Activated CD4-positive, alpha-beta T cell treated with anti-CD3 and anti-CD28 coated beads for 48 hours (primary cell): ENCODE data around the gene PTGFRN.

ENCODE experiments used
- DNase-seq: peaks from one replicate; pipeline ENCODE4 v3.0.0-alpha.2; 2020

PTGFRN gene

DNA sequence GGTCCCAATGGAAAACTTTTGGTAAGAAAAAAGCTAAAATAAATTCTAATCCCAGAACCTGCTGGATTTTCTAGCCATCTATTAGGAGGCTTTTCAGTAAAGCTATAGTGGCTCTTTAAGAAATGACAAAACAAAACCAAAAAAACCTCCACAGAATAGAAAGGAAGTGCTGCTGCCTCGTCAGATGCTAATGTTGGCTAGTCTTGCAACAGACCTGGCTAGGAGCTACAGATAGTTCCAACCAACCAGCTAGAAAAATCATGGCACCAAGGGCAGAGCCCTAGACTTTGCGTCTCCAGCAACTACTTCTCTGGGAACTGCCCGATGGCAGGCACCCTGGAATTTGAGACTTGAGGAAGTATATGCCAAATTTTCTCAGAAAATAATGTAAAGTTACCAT is 99.4 kb downstream of the PTGFRN start:
- no peak for DNase-seq

DNA sequence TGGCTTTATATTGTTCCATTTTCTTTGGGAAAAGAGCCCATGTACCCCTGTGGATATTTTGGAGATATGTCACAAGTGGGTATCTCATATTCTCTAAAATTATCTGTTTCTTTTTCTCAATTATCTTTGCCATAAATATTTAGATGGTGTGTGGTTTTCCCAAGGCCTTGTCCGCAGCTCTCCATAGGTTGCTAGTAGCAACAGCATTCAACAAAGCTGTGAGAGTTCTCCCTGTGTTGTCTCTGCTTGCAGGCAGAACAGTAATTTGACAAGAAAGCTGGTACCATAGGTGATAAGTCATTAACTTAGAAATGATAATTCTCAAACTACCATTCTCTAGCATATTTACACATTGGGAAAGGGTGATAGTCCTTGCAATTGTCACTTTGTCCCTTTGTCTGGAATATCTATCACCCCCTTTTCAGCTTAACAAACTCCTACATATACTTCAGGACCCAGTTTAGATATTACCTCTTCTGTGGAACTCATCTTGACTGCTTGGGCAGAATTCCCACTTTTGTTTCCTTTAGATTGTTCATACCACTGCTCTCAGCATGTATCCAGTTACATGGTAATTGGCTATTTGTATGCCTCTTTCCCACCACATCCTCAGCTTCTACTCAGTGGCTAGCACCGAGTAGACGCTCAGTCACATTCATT is 100.7 kb downstream of the PTGFRN start:
- no peak for DNase-seq

DNA sequence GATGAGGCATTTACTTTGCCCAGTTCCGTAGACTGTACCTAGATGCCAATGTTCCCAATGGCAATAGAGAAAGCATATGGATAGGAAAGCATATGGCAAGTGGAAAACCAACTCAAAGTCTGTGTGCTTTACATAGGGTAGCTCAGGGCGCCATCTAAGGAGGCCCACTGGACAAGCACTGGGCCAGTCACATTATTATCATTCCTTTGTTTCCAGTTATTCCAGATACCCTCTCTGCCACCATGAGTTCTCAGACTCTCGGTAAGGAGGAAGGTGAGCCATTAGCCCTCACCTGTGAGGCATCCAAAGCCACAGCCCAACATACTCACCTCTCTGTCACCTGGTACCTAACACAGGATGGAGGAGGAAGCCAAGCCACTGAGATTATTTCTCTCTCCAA is 101.6 kb downstream of the PTGFRN start:
- no peak for DNase-seq

DNA sequence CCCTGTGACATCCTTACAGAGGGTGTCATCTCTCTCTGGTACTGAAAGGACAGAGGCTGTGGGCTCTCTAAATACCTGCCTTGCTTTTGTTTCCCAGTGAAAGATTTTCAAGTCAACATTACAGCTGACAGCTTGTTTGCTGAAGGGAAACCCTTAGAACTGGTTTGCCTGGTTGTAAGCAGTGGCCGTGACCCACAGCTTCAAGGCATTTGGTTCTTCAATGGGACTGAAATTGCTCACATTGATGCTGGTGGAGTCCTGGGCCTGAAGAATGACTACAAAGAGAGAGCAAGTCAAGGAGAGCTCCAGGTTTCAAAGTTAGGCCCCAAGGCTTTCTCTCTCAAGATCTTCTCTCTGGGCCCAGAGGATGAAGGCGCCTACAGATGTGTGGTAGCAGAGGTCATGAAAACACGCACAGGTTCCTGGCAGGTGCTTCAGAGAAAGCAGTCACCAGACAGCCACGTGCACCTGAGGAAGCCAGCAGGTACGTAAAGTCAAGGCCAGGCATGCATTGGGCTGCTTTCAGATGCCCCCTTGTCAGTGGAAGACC is 103.7 kb downstream of the PTGFRN start:
- DNase-seq, result no peak

DNA sequence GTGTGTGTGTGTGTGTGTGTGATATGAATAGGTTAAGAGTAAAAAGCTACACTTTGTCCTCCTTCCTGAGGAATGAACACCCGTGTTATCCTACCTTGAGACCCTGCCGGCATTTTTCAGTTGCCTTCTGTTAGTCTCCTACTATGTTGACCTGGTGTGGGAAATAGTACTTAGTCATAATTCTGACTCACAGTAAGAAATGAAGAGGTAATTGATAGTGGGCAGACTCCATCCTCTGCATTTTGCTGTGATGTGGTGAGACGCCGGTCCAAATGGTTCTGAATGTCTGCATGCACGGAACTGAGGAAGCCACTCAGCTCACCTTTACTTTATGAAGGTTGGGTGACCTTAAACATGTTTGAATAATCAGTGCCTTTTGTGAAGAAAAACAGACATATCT is 104.5 kb downstream of the PTGFRN start:
- DNase-seq, result no peak

DNA sequence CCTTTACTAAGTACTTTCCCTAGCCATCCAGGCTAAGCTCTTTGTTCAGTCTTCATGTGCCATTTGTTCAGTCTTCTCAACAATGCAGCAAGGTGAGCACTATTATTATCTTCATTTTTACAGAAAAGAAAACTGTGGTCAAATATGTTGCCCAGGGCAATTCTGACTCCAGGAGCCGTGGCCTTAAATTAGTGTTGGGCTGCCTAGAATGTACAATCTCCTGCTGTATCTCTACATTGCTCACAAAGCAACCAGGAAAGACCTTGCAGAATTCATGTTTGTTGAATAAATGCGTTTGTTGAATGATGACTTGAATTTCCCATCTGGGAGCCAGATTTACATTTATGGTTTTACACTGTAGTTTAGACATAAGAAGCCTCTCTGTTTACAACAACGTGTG is 106.0 kb downstream of the PTGFRN start:
- DNase-seq, result no peak

DNA sequence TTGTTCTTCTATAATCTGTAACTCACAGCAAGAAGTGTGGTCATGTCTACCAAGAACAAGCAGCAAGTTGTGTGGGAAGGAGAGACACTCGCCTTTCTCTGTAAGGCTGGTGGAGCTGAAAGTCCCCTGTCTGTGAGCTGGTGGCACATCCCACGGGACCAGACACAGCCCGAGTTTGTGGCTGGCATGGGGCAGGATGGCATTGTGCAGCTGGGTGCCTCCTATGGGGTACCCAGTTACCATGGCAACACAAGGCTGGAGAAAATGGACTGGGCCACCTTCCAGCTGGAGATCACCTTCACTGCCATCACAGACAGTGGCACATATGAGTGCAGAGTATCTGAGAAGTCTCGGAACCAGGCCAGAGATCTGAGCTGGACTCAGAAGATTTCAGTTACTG is 107.3 kb downstream of the PTGFRN start:
- DNase-seq, result no peak

DNA sequence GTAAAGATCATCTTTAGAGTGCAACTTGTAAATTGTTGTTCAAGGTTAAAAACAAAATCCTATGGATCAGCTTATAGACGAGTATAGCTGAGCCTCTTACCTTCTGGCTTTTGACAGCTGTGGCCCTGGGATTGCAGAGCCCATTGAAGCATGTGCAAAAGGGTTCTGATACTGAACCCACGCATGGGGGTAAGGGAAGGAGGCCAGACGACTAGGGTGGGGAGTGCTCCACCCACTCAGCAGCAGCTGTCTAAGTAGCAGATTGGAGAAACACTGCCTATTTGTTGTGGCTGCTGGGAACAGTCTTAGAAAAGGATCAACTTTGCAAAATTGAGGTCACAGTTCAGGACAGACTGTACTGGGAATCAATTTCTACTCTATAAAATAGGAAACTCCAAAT is 107.9 kb downstream of the PTGFRN start:
- DNase-seq, result no peak

DNA sequence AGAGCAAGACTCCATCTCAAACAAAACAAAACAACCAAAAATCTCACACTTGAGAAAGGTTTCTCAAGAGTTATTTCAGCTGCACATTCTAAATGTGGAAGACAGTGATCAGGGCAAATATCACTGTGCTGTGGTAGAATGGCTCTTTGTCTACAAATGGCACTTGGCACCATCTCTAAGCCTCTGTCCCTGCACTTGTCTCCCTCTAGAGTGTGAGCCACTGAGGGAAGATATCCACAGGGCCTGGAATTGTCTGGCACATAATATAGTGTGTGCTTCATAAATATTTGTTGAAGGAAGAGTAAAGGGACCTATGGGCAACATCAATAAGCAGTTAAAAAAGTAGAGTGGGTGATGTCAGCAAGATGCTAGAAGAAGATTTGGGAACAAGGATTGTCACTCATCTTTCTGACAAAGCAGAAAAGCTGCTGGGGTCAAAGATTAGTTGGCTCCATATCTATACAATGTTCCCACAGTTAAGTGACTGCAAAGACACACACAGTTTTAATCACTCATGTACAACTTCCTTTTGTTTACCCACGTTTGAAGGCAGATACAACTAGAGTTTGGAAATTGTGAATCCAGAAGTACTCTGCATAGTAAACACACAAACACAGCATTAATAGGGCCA is 110.9 kb downstream of the PTGFRN start:
- no peak for DNase-seq

DNA sequence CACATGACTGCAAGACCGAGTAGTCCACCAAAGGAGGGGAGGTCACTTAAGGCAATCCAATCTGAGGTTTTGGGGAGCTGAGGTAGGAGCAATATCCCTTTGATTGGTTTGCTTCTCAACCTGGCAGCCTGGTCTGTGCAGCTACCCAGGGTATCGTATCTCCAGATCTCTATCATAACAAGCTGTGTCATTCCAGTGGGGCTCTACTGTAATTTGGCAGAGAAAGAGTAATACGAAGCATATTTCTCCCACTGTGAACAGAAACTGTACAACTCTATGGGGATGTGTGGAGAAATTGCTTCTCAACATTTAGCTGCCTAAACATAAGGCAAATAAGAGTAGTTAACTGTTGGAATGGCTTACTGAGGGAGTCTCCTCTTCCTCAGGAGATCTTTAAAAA is 112.4 kb downstream of the PTGFRN start:
- no peak for DNase-seq

DNA sequence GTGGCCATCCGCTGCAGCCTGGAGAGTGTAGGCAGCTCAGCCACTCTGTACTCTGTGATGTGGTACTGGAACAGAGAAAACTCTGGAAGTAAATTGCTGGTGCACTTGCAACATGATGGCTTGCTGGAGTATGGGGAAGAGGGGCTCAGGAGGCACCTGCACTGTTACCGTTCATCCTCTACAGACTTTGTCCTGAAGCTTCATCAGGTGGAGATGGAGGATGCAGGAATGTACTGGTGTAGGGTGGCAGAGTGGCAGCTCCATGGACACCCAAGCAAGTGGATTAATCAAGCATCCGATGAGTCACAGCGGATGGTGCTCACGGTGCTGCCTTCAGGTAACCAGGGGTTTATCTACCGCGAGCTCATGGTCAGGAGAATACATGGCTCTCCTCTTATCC is 115.9 kb downstream of the PTGFRN start:
- no peak for DNase-seq

DNA sequence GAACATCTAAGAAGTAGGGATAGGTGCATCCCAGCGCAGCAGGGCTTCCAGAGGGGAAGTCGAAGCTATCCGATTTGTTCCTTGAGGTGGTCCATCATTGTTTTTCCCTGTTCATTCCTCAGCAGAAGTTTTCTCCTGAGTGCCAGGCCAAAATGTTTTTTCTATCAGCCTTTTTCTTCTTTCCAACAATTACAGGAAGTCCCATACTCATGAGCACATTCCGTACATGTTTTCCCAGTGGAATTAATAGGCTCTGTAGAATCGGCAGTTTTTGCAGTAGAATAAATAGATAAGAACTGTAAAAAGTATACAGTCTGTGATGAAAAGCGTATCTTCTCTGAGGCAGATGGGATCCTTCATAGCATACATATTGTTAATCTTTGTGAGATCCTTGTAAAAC is 116.6 kb downstream of the PTGFRN start:
- no peak for DNase-seq

DNA sequence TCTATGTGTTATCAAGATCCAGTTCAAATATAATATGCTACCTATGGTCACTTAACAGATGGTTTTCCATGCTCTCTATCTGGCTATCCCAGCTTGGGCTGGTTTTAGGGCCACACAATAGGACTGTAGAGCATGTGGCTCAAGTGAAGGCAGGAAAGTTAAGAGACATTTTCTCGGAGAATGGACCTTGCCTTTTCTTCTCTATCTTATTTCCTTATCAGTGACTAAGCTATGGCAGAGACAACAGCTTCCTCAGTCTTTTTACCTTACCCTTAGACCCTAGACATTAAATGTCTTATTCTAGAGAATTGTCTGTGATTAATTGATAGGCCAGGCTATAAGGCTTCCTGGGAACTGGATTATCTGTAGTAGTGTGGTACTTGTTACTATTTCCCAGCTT is 120.0 kb downstream of the PTGFRN start:
- no peak for DNase-seq

DNA sequence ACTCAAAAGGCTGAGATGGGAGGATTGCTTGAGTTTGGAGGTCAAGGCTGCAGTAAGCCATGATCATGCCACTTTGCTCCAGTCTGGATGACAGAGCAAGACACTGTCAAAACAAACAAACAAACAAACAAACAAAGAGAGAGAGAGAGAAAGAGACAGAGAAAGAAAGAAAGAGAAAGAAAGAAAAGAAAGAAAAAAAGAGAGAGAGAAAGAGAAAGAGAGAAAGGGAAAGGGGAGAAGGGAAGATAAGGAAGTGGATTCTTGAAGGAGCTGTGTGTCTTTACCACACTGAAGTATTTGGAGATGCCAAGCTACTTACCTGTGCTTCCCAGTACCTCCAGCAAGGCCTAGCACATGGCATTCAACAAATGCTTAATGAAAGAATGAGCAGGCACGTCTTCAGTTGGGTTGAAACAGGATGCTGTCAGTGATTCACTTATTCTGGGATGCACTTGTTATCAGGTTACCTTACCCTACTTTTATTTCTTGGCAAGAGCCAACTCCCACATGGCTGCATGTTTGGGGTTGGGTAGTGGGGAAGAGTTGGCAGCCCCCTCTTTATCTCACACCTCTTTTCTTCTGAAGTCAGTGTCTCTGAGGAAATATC is 120.7 kb downstream of the PTGFRN start:
- no peak for DNase-seq

DNA sequence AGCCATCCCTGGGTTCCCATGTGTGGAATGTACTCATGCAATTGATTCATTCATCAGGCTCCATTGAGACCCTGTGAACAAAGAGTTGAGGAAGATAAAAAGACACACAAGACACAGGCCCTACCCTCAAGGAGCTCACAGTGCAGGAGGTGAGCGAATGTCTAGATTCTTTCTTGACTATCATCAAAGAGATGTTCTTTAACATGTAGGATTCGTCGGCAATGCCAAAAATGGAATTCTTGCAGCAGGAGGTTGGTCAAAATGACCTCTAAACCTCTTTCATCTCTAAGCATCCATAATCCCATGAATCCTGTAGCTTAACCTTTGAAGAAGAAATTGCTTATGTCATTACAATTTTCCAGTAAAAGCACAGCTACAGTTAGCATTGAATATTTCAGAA is 122.5 kb downstream of the PTGFRN start:
- DNase-seq, result no peak

DNA sequence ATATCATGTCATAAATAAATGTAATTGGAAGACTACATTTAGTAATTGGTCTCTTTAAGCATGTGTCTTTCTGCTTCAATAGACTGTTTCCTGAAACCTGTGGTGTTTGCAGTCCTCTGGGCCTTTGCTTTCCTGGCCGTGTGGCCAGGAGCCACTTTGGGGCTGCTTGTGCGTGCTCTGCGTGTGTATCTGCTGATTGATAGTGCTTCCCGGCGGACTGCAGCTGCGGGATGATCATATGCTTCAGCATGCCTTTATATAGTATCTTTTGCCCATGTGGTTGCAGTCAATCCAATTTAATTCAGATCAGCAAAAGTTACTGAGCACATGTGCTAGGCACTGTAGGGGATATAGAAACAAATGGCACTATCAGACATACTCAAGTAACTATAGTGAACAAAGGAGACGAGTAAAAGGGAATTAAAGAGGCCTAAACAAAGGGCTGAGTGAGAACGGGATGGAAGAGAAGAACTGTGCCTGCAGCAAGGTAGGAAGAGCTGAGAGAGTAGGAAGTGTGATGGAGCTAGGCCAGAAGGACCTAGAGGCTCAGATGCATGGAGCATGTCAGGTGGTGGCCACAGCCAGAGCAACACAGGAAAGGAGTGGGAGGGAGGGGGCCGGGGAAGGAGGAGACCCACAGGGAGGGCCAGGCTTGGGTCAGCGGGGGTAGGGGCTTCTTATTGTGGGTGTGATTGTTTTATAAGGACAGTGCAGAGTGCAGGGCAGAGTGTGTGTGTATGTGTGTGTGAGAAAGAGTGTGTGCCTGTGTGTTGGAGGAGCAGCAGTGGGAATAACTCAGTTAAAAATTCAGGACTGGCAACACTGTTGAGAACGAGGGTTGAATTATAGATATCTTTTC is 123.2 kb downstream of the PTGFRN start:
- no peak for DNase-seq

DNA sequence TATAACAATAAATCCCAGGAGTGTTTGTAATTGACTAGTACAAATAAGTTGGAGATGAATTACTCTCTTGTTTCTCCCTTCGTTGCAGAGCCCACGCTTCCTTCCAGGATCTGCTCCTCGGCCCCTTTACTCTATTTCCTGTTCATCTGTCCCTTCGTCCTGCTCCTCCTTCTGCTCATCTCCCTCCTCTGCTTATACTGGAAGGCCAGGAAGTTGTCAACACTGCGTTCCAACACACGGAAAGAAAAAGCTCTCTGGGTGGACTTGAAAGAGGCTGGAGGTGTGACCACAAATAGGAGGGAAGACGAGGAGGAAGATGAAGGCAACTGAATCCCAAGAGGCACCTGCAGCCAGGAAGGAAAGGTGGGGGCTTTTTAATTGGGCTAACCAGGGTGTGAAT is 124.1 kb downstream of the PTGFRN start:
- DNase-seq, result no peak

DNA sequence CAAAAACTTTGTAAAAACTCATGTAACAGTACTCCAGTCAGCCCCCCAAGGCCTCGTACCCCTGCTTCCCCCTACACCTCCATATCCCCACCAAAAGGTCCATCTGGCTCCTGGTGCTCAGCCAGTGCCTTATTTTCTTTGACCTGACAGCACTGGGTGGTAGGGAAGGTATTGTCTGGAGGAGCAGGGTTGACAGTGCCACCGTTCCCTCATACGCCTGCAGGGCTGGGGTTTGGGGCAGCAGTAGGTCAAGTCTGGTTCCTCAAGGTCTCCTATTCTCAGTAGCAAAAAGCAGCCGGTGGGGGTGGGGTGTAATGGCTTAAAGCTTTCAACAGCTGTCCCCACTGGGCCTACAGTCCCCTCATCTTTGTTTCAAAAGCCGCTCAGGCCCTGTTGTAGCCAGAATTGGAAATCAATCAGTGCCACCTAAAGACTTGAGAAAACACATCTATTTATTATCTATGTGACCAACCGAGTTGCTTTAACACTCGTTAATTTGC is 125.1 kb downstream of the PTGFRN start:
- no peak for DNase-seq

DNA sequence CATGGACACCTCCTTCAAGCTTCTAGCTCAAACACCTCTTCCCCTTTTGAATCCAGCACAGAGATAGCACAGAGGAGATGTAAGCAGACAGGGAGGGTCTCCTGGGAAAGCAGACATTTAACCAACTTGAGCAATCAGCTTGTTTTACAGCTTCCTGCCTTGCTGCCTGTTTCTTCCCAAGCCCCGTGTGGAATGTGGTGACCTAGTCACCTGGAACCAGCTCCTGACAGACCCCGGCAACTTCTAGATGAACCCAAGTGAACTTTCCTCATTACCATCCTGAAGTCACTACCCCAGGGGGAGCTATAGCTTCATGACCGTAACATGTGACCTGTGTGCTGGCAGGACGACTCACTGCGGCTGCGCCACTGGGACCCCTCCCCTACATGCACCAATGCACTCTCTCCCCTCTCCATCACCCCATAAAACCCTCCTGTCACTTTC is 126.3 kb downstream of the PTGFRN start:
- no peak for DNase-seq

DNA sequence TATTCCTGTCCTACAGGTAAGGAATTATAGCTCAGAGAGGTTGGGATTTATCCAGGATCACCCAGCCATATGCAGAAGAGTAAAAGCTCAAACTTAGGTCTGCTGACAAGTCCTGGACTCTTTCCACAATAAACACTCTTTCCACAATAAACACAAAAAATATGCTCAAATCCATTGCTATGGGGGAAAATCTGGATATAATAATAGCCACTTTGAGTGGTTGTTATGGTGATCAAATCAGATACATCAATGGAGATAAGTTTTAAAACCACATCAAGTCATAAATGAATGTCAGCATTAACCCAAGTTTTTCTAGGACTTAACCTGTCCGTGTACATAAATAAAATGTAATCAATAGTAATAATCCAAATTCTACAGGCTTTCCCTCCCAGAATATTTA is 128.1 kb downstream of the PTGFRN start:
- no peak for DNase-seq

DNA sequence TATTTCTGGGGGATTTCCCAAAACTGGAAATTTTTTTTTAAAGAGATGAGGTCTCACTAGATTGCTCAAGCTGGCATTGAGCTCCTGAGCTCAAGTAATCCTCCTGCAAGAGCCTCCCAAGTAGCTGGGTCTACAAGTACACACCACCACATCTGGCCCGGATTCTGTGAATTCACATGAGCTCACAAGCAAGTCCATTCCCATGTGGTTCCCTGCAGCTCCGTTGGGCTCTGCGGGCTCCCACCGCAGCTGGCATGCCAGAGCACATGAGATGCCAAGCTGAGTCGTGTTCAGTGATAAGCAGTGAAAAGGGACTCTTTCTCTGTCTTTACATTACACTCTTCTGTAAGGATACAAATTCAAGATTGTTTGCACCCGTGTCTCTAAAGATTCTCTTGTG is 128.5 kb downstream of the PTGFRN start:
- no peak for DNase-seq
